NCI-H748 (cell line): ENCODE measurements around the gene IL1RAP.

Experiments used
- DNase-seq: peaks from one replicate; lab custom pipeline; 2025; ENCODE audit not compliant: unreplicated experiment; lab: John Stamatoyannopoulos, UW

Gene IL1RAP

GRCh38 chr3:190541008-190541407 lies 27.1 kb downstream of the IL1RAP start:
- DNase-seq: no peak

- no peak for DNase-seq
These were observed 27.7 kb downstream of the IL1RAP start for GRCh38 chr3:190541560-190541959.

- no peak for DNase-seq
These were observed 29.0 kb downstream of the IL1RAP start for GRCh38 chr3:190542846-190543245.

GRCh38 chr3:190543671-190544070 lies 29.8 kb downstream of the IL1RAP start:
- DNase-seq: no peak

- DNase-seq: no peak
These were observed 31.3 kb downstream of the IL1RAP start for GRCh38 chr3:190545191-190545590.

- no peak for DNase-seq
These were observed 33.1 kb downstream of the IL1RAP start for GRCh38 chr3:190546881-190547510.

GRCh38 chr3:190548031-190548656 lies 34.3 kb downstream of the IL1RAP start:
- DNase-seq: no peak

GRCh38 chr3:190552021-190552420 lies 38.1 kb downstream of the IL1RAP start:
- no peak for DNase-seq

GRCh38 chr3:190552969-190553759 lies 39.3 kb downstream of the IL1RAP start:
- no peak for DNase-seq

- DNase-seq: no peak
These were observed 40.3 kb downstream of the IL1RAP start for GRCh38 chr3:190554197-190554596.

- DNase-seq: no peak
These were observed 42.5 kb downstream of the IL1RAP start for GRCh38 chr3:190556351-190556750.

GRCh38 chr3:190557296-190557695 lies 43.4 kb downstream of the IL1RAP start:
- DNase-seq: no peak

- DNase-seq: no peak
These were observed 44.4 kb downstream of the IL1RAP start for GRCh38 chr3:190558316-190558715.

GRCh38 chr3:190558796-190559195 lies 44.9 kb downstream of the IL1RAP start:
- no peak for DNase-seq

GRCh38 chr3:190560013-190560895 lies 46.4 kb downstream of the IL1RAP start:
- DNase-seq: no peak

GRCh38 chr3:190562866-190563510 lies 49.1 kb downstream of the IL1RAP start:
- no peak for DNase-seq

- no peak for DNase-seq
These were observed 50.3 kb downstream of the IL1RAP start for GRCh38 chr3:190564175-190564574.

- DNase-seq: no peak
These were observed 52.4 kb downstream of the IL1RAP start for GRCh38 chr3:190566043-190566933.

GRCh38 chr3:190568036-190568435 lies 54.2 kb downstream of the IL1RAP start:
- DNase-seq: no peak

GRCh38 chr3:190574473-190574872 lies 60.6 kb downstream of the IL1RAP start:
- no peak for DNase-seq
